Suprapubic skin (tissue), 4 donors: Measurements from ENCODE around the gene CLTCL1. TPM values are rescaled to one million over a fixed set of nuclear protein-coding genes. Genes with fewer than 3 reads are reported as not detected.
A peak's percentile ranks its signal among the peaks of the same experiment; 100 is the strongest.
"Not testable (repeated sequence)": the region's sequence is repeated elsewhere in the genome, so short reads cannot be mapped to it uniquely, and the experiment has no call there.

Experiments used
- DNase-seq, 2 donors: peaks; one replicate each; pipeline ENCODE4 v3.0.0-alpha.2; 2019; ENCODE audit warnings: low spot score in 2 of 2
- H3K27ac ChIP-seq: fragments of 200-600 bp; sonication (generic); one replicate; pipeline ENCODE4 v1.5.1; 2019
- H3K27me3 ChIP-seq: fragments of 200-600 bp; sonication (generic); one replicate; pipeline ENCODE4 v1.5.1; 2019
- H3K36me3 ChIP-seq: fragments of 200-600 bp; sonication (generic); one replicate; pipeline ENCODE4 v1.5.1; 2019
- H3K4me1 ChIP-seq: fragments of 200-600 bp; sonication (generic); one replicate; pipeline ENCODE4 v1.5.1; 2019
- H3K4me3 ChIP-seq: fragments of 200-600 bp; sonication (generic); one replicate; pipeline ENCODE4 v1.5.1; 2019; ENCODE audit warnings: mild to moderate bottlenecking
- H3K9me3 ChIP-seq: fragments of 200-600 bp; sonication (generic); one replicate; pipeline ENCODE4 v1.5.1; 2019
- CTCF ChIP-seq, 2 donors: fragments of 200-600 bp in 1 of 2; fragments of 450-650 bp in 1 of 2; sonication (generic) in 1 of 2; IDR thresholded peaks; one replicate each; pipeline ENCODE4 v1.5.1; 2016 to 2019; ENCODE audit warnings: antibody characterized with exemption in 2 of 2, mild to moderate bottlenecking in 1 of 2, moderate library complexity in 1 of 2
- EP300 ChIP-seq: sonication (generic); formaldehyde crosslinking; IDR thresholded peaks from one replicate; pipeline ENCODE4 v1.6.1; 2017; ENCODE audit warnings: antibody characterized with exemption
- POLR2A ChIP-seq, 2 donors: fragments of 450-650 bp; IDR thresholded peaks; one replicate each; pipeline ENCODE4 v1.6.1; 2017; ENCODE audit warnings: antibody characterized with exemption in 2 of 2, mild to moderate bottlenecking in 2 of 2, moderate library complexity in 2 of 2
- POLR2AphosphoS5 ChIP-seq, 3 donors: sonication (generic); formaldehyde crosslinking; IDR thresholded peaks; one replicate each; pipeline ENCODE4 v1.6.1; 2017; ENCODE audit warnings: antibody characterized with exemption in 3 of 3
- WGBS: methylation state at CpG from one replicate; pipeline ENCODE4 v1.1.5; 2018; 5-methylcytosine and 5-hydroxymethylcytosine counted together
- total RNA-seq, 4 donors: library from RNA; depleted of rRNA; stranded (reverse); fragments of >200 nt; gene quantifications; one replicate each; pipeline ENCODE4 v1.1.0, GENCODE V29; 2016

CLTCL1 gene
- total RNA-seq, 4 donors from 2014 or later: 5.6 to 12.5 (median 9.4) TPM

GRCh38 chr22:19265779-19266178, 25.7 kb downstream of the CLTCL1 start:
- Histone ChIP-seq H3K4me3 (no peak overlapping the region), H3K27ac (no peak overlapping the region), H3K4me1 (no peaks in the 10 kb centered on the region), H3K36me3 (no peaks in the 10 kb centered on the region), H3K27me3 (no peaks in the 10 kb centered on the region), H3K9me3 (peaks cover 14% of the 10 kb centered on the region)
- TF ChIP-seq CTCF (IDR thresholded peaks at IDR 0.05) (no peak), POLR2A (IDR thresholded peaks at IDR 0.05) (no peak)
- no peak for DNase-seq
- WGBS: 99% methylated on average over 2 of the region's 2 CpGs

GRCh38 chr22:19260804-19261203, 30.7 kb downstream of the CLTCL1 start:
- TF ChIP-seq EP300: no peak
- TF ChIP-seq POLR2AphosphoS5 (IDR thresholded peaks at IDR 0.05): no peak
- no peak for TF ChIP-seq POLR2A (IDR thresholded peaks at IDR 0.05)
- no peak for TF ChIP-seq CTCF (IDR thresholded peaks at IDR 0.05)
- WGBS: 90% methylated on average over 6 of the region's 6 CpGs
- no peaks in the 10 kb centered on the region for H3K4me1 ChIP-seq
- no peak overlapping the region for H3K4me3 ChIP-seq
- no peak for DNase-seq
- H3K9me3 ChIP-seq: peaks cover 4% of the 10 kb centered on the region
- no peaks in the 10 kb centered on the region for H3K27me3 ChIP-seq
- H3K36me3 ChIP-seq: peaks cover 5% of the 10 kb centered on the region
- H3K27ac ChIP-seq: no peak overlapping the region

- no peak for TF ChIP-seq EP300
- TF ChIP-seq POLR2AphosphoS5 (IDR thresholded peaks at IDR 0.05): no peak
- no peak for TF ChIP-seq POLR2A (IDR thresholded peaks at IDR 0.05)
- TF ChIP-seq CTCF (IDR thresholded peaks at IDR 0.05): no peak
- WGBS: 77% methylated on average over 6 of the region's 6 CpGs
- Histone ChIP-seq H3K9me3 (no peaks in the 10 kb centered on the region), H3K36me3 (peaks cover 5% of the 10 kb centered on the region), H3K27me3 (no peaks in the 10 kb centered on the region), H3K4me3 (peak overlapping the region; percentile 16), H3K4me1 (no peaks in the 10 kb centered on the region), H3K27ac (no peak overlapping the region)
- no peak for DNase-seq
Observed at GRCh38 chr22:19260194-19260593, 31.3 kb downstream of the CLTCL1 start.

- not testable (repeated sequence) for DNase-seq, H3K9me3 ChIP-seq, H3K27me3 ChIP-seq, H3K27ac ChIP-seq, H3K36me3 ChIP-seq, H3K4me1 ChIP-seq, H3K4me3 ChIP-seq
- 93% methylated on average over 4 of the region's 4 CpGs for whole genome bisulfite sequencing
Observed at GRCh38 chr22:19258968-19259288, 32.6 kb downstream of the CLTCL1 start.

GRCh38 chr22:19258371-19258770, 33.1 kb downstream of the CLTCL1 start:
- Histone ChIP-seq H3K4me3 (no peak overlapping the region), H3K27ac (no peak overlapping the region), H3K36me3 (peaks cover 5% of the 10 kb centered on the region), H3K4me1 (no peaks in the 10 kb centered on the region), H3K9me3 (no peaks in the 10 kb centered on the region), H3K27me3 (no peaks in the 10 kb centered on the region)
- 98% methylated on average over 6 of the region's 7 CpGs for WGBS
- TF ChIP-seq EP300: no peak
- TF ChIP-seq POLR2A (IDR thresholded peaks at IDR 0.05): no peak
- TF ChIP-seq CTCF (IDR thresholded peaks at IDR 0.05): no peak
- no peak for TF ChIP-seq POLR2AphosphoS5 (IDR thresholded peaks at IDR 0.05)
- DNase-seq: no peak

GRCh38 chr22:19256362-19256761, 35.2 kb downstream of the CLTCL1 start:
- DNase-seq, H3K27me3 ChIP-seq, H3K4me1 ChIP-seq, H3K36me3 ChIP-seq, H3K9me3 ChIP-seq, H3K27ac ChIP-seq, H3K4me3 ChIP-seq: not testable (repeated sequence)
- 97% methylated on average over 8 of the region's 8 CpGs for WGBS
